ENCODE data around the gene TARBP2.

The TARBP2 gene

GRCh38 chr12:53552361-53553327 is 51.6 kb downstream of the TARBP2 start:
- no peak for DNase-seq (ENCODE audit: low read depth in 4 of 4, low spot score in 1 of 4)

Measured in stimulated activated CD4-positive, alpha-beta T cell treated with anti-CD3 and anti-CD28 coated beads, Interleukin-1b, Interleukin-23, amount 100 ng/mL, for 24 hours (primary cell).